GM12878 (cell line): ENCODE results near the gene OSBPL2. TPM values are rescaled to one million over a fixed set of nuclear protein-coding genes. Genes with fewer than 3 reads are reported as not detected.

Experiments used
- ATAC-seq: fragments of 200-7000 bp; cut with Tn5 transposase; 3 replicates; pipeline ENCODE4 v1.9.1; 2020; ENCODE audit warnings: mild to moderate bottlenecking, moderate library complexity
- BruUV-seq: library from RNA; stranded (reverse); fragments of 400-500 nt; replicated peaks from 2 replicates; lab custom pipeline; 2021; lab: Mats Ljungman, UMichigan
- CTCF ChIA-PET: fragments of 300-600 bp; sonication (Branson Sonifier 250); formaldehyde crosslinking; extraction: SDS; loops from one replicate; lab custom pipeline; 2021; ENCODE audit warnings: inconsistent platforms; lab: Yijun Ruan, JAX
- POLR2A ChIA-PET: fragments of 350-600 bp; formaldehyde crosslinking; extraction: SDS; loops from one replicate; lab custom pipeline; 2021; ENCODE audit warnings: inconsistent platforms; lab: Charles Lee
- RAD21 ChIA-PET: fragments of 300-600 bp; sonication (Branson Sonifier 250); formaldehyde crosslinking; loops from one replicate; lab custom pipeline; 2023; ENCODE audit warnings: antibody characterized with exemption; ENCODE audit not compliant: unreplicated experiment; lab: Charles Lee
- SMC1A ChIA-PET: fragments of 300-600 bp; sonication (Branson Sonifier 250); formaldehyde crosslinking; loops from one replicate; lab custom pipeline; 2023; ENCODE audit not compliant: unreplicated experiment, uncharacterized antibody; lab: Charles Lee
- DNase-seq: peaks from one replicate; pipeline ENCODE4 v3.0.0-alpha.2; 2011; ENCODE audit warnings: low read depth, low spot score
- FAIRE-seq: peaks from 3 replicates; lab custom pipeline; 2011; peaks lifted over from hg19 to GRCh38; lab: Jason Lieb, UNC
- H2AFZ ChIP-seq: 2 replicates; pipeline ENCODE4 v1.6.0; 2011; ENCODE audit warnings: low read depth, low read length, control low read depth; ENCODE audit not compliant: control insufficient read depth
- H3K27ac ChIP-seq: 2 replicates; pipeline ENCODE4 v1.5.1; 2011; ENCODE audit warnings: control low read depth; ENCODE audit not compliant: control insufficient read depth, insufficient read depth
- H3K27me3 ChIP-seq, 2 experiments: replicated peaks in 1 of 2; 2 replicates each; pipeline versions ENCODE4 v1.6.0 to v1.6.1; 2011; ENCODE audit warnings: low read length in 1 of 2; ENCODE audit not compliant: control insufficient read depth in 2 of 2, insufficient read depth in 2 of 2
- H3K36me3 ChIP-seq, 2 experiments: 2 replicates each; pipeline ENCODE4 v1.5.1; 2011; ENCODE audit warnings: low read length in 1 of 2; ENCODE audit not compliant: control insufficient read depth in 2 of 2, insufficient read depth in 2 of 2
- H3K4me1 ChIP-seq: 2 replicates; pipeline ENCODE4 v1.6.1; 2011; ENCODE audit warnings: mild to moderate bottlenecking, low read length, moderate library complexity, mixed read lengths; ENCODE audit not compliant: control insufficient read depth, insufficient read depth
- H3K4me2 ChIP-seq: 2 replicates; pipeline ENCODE4 v1.6.0; 2011; ENCODE audit warnings: control low read depth; ENCODE audit not compliant: control insufficient read depth, insufficient read depth
- H3K4me3 ChIP-seq: fragments of 200-600 bp; sonication (generic); 2 replicates; pipeline ENCODE4 v1.5.1; 2016
- H3K79me2 ChIP-seq: 2 replicates; pipeline ENCODE4 v1.6.0; 2011; ENCODE audit warnings: low read length; ENCODE audit not compliant: control insufficient read depth, insufficient read depth
- H3K9ac ChIP-seq: 2 replicates; pipeline ENCODE4 v1.8.0; 2011; ENCODE audit warnings: low read length, control low read depth, mixed read lengths; ENCODE audit not compliant: control insufficient read depth, insufficient read depth
- H3K9me3 ChIP-seq: replicated peaks from 3 replicates; pipeline ENCODE4 v1.5.1; 2011; ENCODE audit warnings: mild to moderate bottlenecking, low read length; ENCODE audit not compliant: control insufficient read depth, insufficient read depth
- H4K20me1 ChIP-seq: 2 replicates; pipeline ENCODE4 v1.6.0; 2011; ENCODE audit not compliant: control insufficient read depth, insufficient read depth
- BRCA1 ChIP-seq: IDR thresholded peaks from 2 replicates; pipeline ENCODE4 v1.6.1; 2011; ENCODE audit warnings: low read depth, low read length, improper control_type of control experiment
- ETV6 ChIP-seq, 2 experiments: fragments of 450-650 bp in 1 of 2; IDR thresholded peaks in 1 of 2; conservative IDR thresholded peaks in 1 of 2; 2 replicates each; pipeline ENCODE4 v1.6.1; 2014; ENCODE audit warnings: antibody characterized with exemption in 1 of 2, borderline replicate concordance in 1 of 2, low read depth in 1 of 2, mild to moderate bottlenecking in 1 of 2, moderate library complexity in 1 of 2
- JUNB ChIP-seq: IDR thresholded peaks from 2 replicates; pipeline ENCODE4 v1.6.1; 2016; ENCODE audit warnings: antibody characterized with exemption, mild to moderate bottlenecking
- NFYA ChIP-seq: IDR thresholded peaks from 2 replicates; pipeline ENCODE4 v1.6.1; 2011; ENCODE audit warnings: low read depth, mild to moderate bottlenecking, low read length, improper control_type of control experiment, borderline replicate concordance
- PAX5 ChIP-seq: IDR thresholded peaks from 2 replicates; pipeline ENCODE4 v1.6.1; 2011; ENCODE audit warnings: low read depth, low read length, borderline replicate concordance
- RAD51 ChIP-seq: fragments of 450-650 bp; IDR thresholded peaks from 2 replicates; pipeline ENCODE4 v1.6.1; 2016; ENCODE audit warnings: moderate library complexity, mild to moderate bottlenecking, inconsistent platforms
- ZBED1 ChIP-seq: IDR thresholded peaks from 2 replicates; pipeline ENCODE4 v1.6.1; 2016; ENCODE audit warnings: borderline replicate concordance
- WGBS: methylation state at CpG from one replicate; pipeline ENCODE4 v1.1.6; 2016; ENCODE audit warnings: low lambda C conversion rate; ENCODE audit not compliant: insufficient replicate concordance, insufficient coverage; ENCODE audit errors: missing lambda C conversion rate; 5-methylcytosine and 5-hydroxymethylcytosine counted together
- in situ Hi-C: fragments of 300-500 bp; cut with MboI; formaldehyde crosslinking; loops from 9 replicates; pipeline ENCODE4 v1.14.3; 2018; ENCODE audit warnings: mixed read lengths
- intact Hi-C: fragments of 100-400 bp; cut with micrococcal nuclease; formaldehyde crosslinking; loops from one replicate; pipeline ENCODE4 v1.14.2; 2022; ENCODE audit not compliant: unreplicated experiment
- polyA plus RNA-seq, 11 experiments: library from polyadenylated mRNA; depleted of rRNA in 4 of 11; unstranded in 6 of 11; stranded (reverse) in 5 of 11; fragments of >200 nt; fragmentation: Nextera tagmentation in 4 of 11; fragmentation: Illumina TruSeq in 1 of 11; extraction: Ambion mirVana in 4 of 11; extraction: Trizol in 1 of 11; gene quantifications; 1 replicate in 1 of 11; 2 replicates in 10 of 11; pipeline versions ENCODE4 v1.2.1 to v1.2.3, GENCODE V29; 2011 to 2016; ENCODE audit warnings: inconsistent platforms in 2 of 11, missing spikeins in 2 of 11, low read depth in 1 of 11
- total RNA-seq, 4 experiments: library from RNA; depleted of rRNA in 3 of 4; stranded (reverse); fragments of >200 nt in 3 of 4; fragmentation: Illumina TruSeq in 1 of 4; extraction: Trizol in 1 of 4; gene quantifications; 2 replicates each; pipeline versions ENCODE4 v1.2.1 to v1.2.3, GENCODE V29; 2013 to 2021
- TF ChIP-seq, protein P1 (sequence below): IDR thresholded peaks from 2 replicates; pipeline ENCODE4 v1.6.1; 2011; ENCODE audit warnings: mild to moderate bottlenecking, low read depth, low read length, moderate library complexity; ENCODE audit not compliant: insufficient replicate concordance
- TF ChIP-seq, protein P2 (sequence below): IDR thresholded peaks from 2 replicates; pipeline ENCODE4 v1.6.1; 2011; ENCODE audit warnings: low read depth, mild to moderate bottlenecking, low read length, moderate library complexity, borderline replicate concordance; ENCODE audit errors: extremely low read depth
- TF ChIP-seq, protein P3 (sequence below): IDR thresholded peaks from 2 replicates; pipeline ENCODE4 v1.6.1; 2011; ENCODE audit warnings: borderline replicate concordance, low read depth, mild to moderate bottlenecking, moderate library complexity, low read length; ENCODE audit not compliant: insufficient read depth, poor library complexity, severe bottlenecking
- TF ChIP-seq, protein P4 (sequence below): fragments of 450-650 bp; IDR thresholded peaks from 2 replicates; pipeline ENCODE4 v1.6.1; 2016; ENCODE audit warnings: mild to moderate bottlenecking, moderate library complexity, borderline replicate concordance
- TF ChIP-seq, protein P5 (sequence below): fragments of 450-650 bp; IDR thresholded peaks from 2 replicates; pipeline ENCODE4 v1.6.1; 2017; ENCODE audit warnings: borderline replicate concordance

OSBPL2 gene
- total and polyA plus RNA-seq, 10 of the 15 experiments (the other 5 are each of a cell fraction or from before 2014, with no cell fraction given), result 2.8 to 22.3 (median 14.7) TPM

DNA sequence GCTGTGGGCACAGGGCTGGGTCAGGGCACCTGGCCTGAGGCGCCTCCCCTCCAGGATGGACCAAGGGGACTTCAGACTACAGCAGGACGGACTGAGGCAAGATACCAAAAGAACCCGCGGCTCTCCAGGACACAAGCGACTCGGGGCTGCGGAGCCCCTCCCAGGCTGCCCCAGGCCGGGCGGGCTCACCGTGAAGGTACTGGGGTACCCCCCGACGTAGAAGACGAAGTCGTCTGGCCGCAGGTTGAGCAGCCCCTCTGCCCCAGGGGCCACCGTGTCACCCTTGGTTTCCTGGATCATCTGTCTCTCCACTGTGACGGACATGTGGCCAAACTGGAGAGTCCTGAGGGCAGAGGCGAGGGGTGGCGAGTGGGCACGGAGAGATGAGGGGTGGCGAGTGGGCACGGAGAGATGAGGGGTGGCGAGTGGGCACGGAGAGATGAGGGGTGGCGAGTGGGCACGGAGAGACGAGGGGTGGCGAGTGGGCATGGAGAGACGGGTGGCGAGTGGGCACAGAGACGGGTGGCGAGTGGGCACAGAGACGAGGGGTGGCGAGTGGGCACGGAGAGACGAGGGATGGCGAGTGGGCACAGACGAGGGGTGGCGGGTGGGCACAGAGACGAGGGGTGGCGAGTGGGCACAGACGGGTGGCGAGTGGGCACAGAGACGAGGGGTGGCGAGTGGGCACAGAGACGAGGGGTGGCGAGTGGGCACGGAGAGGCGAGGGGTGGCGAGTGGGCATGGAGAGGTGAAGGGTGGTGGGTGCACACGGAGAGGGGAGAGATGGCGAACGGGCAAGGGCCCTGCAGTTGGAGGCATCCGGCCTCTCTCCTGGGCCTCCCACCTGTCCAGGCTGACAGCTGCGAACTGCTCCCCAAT lies 75.4 kb downstream of the OSBPL2 start:
- FAIRE-seq (no peak), DNase-seq (no peak), ATAC-seq (no peak)
- intact Hi-C loops (no loop called here), in situ Hi-C loops (no loop called here)
- no peaks in the 10 kb centered on the region for H3K4me1 ChIP-seq
- SMC1A ChIA-PET, result no interaction called here
- RAD21 ChIA-PET, result no interaction called here
- no peaks in the 10 kb centered on the region for H4K20me1 ChIP-seq
- 86% methylated on average over 43 of the region's 55 CpGs for WGBS
- TF ChIP-seq PAX5 (no peak), ZBED1 (no peak), NFYA (no peak), ETV6 (conservative IDR thresholded peaks at IDR 0.05 in 1 of 2, IDR thresholded peaks at IDR 0.05 in 1 of 2; ENCODE audit: borderline replicate concordance in 1 of 2, low read depth in 1 of 2) (no peak), RAD51 (no peak), BRCA1 (no peak), JUNB (no peak)
- TF ChIP-seq, protein P1, sequence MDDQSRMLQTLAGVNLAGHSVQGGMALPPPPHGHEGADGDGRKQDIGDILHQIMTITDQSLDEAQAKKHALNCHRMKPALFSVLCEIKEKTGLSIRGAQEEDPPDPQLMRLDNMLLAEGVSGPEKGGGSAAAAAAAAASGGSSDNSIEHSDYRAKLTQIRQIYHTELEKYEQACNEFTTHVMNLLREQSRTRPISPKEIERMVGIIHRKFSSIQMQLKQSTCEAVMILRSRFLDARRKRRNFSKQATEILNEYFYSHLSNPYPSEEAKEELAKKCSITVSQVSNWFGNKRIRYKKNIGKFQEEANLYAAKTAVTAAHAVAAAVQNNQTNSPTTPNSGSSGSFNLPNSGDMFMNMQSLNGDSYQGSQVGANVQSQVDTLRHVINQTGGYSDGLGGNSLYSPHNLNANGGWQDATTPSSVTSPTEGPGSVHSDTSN, result no peak
- TF ChIP-seq, protein P2, sequence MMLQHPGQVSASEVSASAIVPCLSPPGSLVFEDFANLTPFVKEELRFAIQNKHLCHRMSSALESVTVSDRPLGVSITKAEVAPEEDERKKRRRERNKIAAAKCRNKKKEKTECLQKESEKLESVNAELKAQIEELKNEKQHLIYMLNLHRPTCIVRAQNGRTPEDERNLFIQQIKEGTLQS, result no peak
- TF ChIP-seq, protein P3, sequence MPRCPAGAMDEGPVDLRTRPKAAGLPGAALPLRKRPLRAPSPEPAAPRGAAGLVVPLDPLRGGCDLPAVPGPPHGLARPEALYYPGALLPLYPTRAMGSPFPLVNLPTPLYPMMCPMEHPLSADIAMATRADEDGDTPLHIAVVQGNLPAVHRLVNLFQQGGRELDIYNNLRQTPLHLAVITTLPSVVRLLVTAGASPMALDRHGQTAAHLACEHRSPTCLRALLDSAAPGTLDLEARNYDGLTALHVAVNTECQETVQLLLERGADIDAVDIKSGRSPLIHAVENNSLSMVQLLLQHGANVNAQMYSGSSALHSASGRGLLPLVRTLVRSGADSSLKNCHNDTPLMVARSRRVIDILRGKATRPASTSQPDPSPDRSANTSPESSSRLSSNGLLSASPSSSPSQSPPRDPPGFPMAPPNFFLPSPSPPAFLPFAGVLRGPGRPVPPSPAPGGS, result no peak
- TF ChIP-seq, protein P4, sequence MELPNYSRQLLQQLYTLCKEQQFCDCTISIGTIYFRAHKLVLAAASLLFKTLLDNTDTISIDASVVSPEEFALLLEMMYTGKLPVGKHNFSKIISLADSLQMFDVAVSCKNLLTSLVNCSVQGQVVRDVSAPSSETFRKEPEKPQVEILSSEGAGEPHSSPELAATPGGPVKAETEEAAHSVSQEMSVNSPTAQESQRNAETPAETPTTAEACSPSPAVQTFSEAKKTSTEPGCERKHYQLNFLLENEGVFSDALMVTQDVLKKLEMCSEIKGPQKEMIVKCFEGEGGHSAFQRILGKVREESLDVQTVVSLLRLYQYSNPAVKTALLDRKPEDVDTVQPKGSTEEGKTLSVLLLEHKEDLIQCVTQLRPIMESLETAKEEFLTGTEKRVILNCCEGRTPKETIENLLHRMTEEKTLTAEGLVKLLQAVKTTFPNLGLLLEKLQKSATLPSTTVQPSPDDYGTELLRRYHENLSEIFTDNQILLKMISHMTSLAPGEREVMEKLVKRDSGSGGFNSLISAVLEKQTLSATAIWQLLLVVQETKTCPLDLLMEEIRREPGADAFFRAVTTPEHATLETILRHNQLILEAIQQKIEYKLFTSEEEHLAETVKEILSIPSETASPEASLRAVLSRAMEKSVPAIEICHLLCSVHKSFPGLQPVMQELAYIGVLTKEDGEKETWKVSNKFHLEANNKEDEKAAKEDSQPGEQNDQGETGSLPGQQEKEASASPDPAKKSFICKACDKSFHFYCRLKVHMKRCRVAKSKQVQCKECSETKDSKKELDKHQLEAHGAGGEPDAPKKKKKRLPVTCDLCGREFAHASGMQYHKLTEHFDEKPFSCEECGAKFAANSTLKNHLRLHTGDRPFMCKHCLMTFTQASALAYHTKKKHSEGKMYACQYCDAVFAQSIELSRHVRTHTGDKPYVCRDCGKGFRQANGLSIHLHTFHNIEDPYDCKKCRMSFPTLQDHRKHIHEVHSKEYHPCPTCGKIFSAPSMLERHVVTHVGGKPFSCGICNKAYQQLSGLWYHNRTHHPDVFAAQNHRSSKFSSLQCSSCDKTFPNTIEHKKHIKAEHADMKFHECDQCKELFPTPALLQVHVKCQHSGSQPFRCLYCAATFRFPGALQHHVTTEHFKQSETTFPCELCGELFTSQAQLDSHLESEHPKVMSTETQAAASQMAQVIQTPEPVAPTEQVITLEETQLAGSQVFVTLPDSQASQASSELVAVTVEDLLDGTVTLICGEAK, result no peak
- TF ChIP-seq, protein P5, sequence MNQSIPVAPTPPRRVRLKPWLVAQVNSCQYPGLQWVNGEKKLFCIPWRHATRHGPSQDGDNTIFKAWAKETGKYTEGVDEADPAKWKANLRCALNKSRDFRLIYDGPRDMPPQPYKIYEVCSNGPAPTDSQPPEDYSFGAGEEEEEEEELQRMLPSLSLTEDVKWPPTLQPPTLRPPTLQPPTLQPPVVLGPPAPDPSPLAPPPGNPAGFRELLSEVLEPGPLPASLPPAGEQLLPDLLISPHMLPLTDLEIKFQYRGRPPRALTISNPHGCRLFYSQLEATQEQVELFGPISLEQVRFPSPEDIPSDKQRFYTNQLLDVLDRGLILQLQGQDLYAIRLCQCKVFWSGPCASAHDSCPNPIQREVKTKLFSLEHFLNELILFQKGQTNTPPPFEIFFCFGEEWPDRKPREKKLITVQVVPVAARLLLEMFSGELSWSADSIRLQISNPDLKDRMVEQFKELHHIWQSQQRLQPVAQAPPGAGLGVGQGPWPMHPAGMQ, result no peak
- H3K79me2 ChIP-seq, result no peaks in the 10 kb centered on the region
- no peaks in the 10 kb centered on the region; the same call in 2 of the 3 replicates for H3K9me3 ChIP-seq
- H3K27me3 ChIP-seq, result no peaks in the 10 kb centered on the region
- no peak overlapping the region for H3K4me2 ChIP-seq
- POLR2A ChIA-PET, result no interaction called here
- no peak overlapping the region for H3K4me3 ChIP-seq
- CTCF ChIA-PET, result no interaction called here
- no TSS peak for BruUV-seq
- no peak overlapping the region for H3K9ac ChIP-seq
- H3K27ac ChIP-seq, result no peak overlapping the region
- no peaks in the 10 kb centered on the region; a peak in 3 of 4 replicates for H3K36me3 ChIP-seq
- no peak overlapping the region for H2AFZ ChIP-seq
